Neural cell (in vitro differentiated cells): ENCODE data around the gene ALDH4A1.

Source experiments
- CTCF ChIP-seq: fragments of 450-650 bp; IDR thresholded peaks from 2 replicates; pipeline ENCODE4 v1.5.1; 2014; ENCODE audit warnings: antibody characterized with exemption, mild to moderate bottlenecking, moderate library complexity; ENCODE audit not compliant: poor library complexity, severe bottlenecking
- EP300 ChIP-seq: fragments of 450-650 bp; conservative IDR thresholded peaks from 2 replicates; pipeline ENCODE4 v1.6.1; 2014; ENCODE audit warnings: antibody characterized with exemption, mild to moderate bottlenecking, moderate library complexity; ENCODE audit not compliant: poor library complexity, severe bottlenecking
- EZH2 ChIP-seq: fragments of 200-600, 300-800 bp; shearing (Covaris generic), sonication (generic); IDR thresholded peaks from 2 replicates; pipeline ENCODE4 v1.6.1; 2014; ENCODE audit warnings: antibody characterized with exemption, low read length, borderline replicate concordance, mild to moderate bottlenecking; ENCODE audit not compliant: insufficient read depth, poor library complexity, severe bottlenecking
- MXI1 ChIP-seq: fragments of 450-650 bp; conservative IDR thresholded peaks from 2 replicates; pipeline ENCODE4 v1.6.1; 2014; ENCODE audit warnings: antibody characterized with exemption, mild to moderate bottlenecking; ENCODE audit not compliant: poor library complexity, severe bottlenecking
- POLR2AphosphoS5 ChIP-seq: IDR thresholded peaks from 2 replicates; pipeline ENCODE4 v1.6.1; 2012
- REST ChIP-seq: IDR thresholded peaks from 2 replicates; pipeline ENCODE4 v1.6.1; 2012; ENCODE audit warnings: borderline replicate concordance
- SMC3 ChIP-seq: fragments of 450-650 bp; conservative IDR thresholded peaks from 2 replicates; pipeline ENCODE4 v1.6.1; 2014; ENCODE audit warnings: antibody characterized with exemption, mild to moderate bottlenecking, moderate library complexity; ENCODE audit not compliant: poor library complexity

GRCh38 chr1:18901952-18902522, 318 bp downstream of the ALDH4A1 start:
- TF ChIP-seq CTCF (no peak), POLR2AphosphoS5 (no peak), EP300 (no peak), SMC3 (peak; percentile 13), REST (no peak), MXI1 (no peak), EZH2 (no peak)
